Pancreas (tissue), 10 donors: ENCODE measurements around the gene LEFTY2. TPM values are rescaled to one million over a fixed set of nuclear protein-coding genes. Genes with fewer than 3 reads are reported as not detected.
"Not testable (repeated sequence)": the region's sequence is repeated elsewhere in the genome, so short reads cannot be mapped to it uniquely, and the experiment has no call there.

Experiments used
- ATAC-seq, 4 donors: fragments of 200-7000 bp; cut with Tn5 transposase; one replicate each; pipeline versions ENCODE4 v1.8.0 to v1.9.1; 2020; ENCODE audit warnings: mild to moderate bottlenecking in 4 of 4, moderate library complexity in 4 of 4
- DNase-seq, 6 donors: peaks; one replicate each; pipeline ENCODE4 v3.0.0-alpha.2; 2020
- FAIRE-seq: peaks from 2 replicates; lab custom pipeline; 2012; peaks lifted over from hg19 to GRCh38; lab: Jason Lieb, UNC
- H3K27ac ChIP-seq, 4 donors: fragments of 200-600 bp; sonication (generic); 1 replicate in 3 of 4; 2 replicates in 1 of 4; pipeline versions ENCODE4 v1.5.0 to v1.8.0; 2020
- H3K27me3 ChIP-seq, 4 donors: fragments of 200-600 bp; one replicate each; pipeline ENCODE4 v1.8.0; 2021
- H3K36me3 ChIP-seq, 3 donors: fragments of 200-600 bp; sonication (generic) in 1 of 3; one replicate each; pipeline versions ENCODE4 v1.5.0 to v1.8.0; 2020 to 2021
- H3K4me1 ChIP-seq, 3 donors: fragments of 200-600 bp; one replicate each; pipeline ENCODE4 v1.8.0; 2021
- H3K4me3 ChIP-seq, 4 donors: fragments of 200-600 bp; sonication (generic) in 2 of 4; one replicate each; pipeline versions ENCODE4 v1.5.0 to v1.8.0; 2020 to 2021
- H3K9me3 ChIP-seq, 4 donors: fragments of 200-600 bp; one replicate each; pipeline ENCODE4 v1.8.0; 2021
- CTCF ChIP-seq, 4 donors: fragments of 200-600 bp; sonication (generic) in 3 of 4; IDR thresholded peaks; one replicate each; pipeline versions ENCODE4 v1.5.0 to v1.8.0; 2021; ENCODE audit warnings: antibody characterized with exemption in 4 of 4
- WGBS, 2 donors: extraction: QIAGEN DNeasy Blood & Tissue Kit; methylation state at CpG; one replicate each; pipeline ENCODE4 v1.1.7; 2013; 5-methylcytosine and 5-hydroxymethylcytosine counted together
- intact Hi-C, 3 donors: fragments of 100-400 bp; cut with DNase I; formaldehyde crosslinking; loops; one replicate each; pipeline versions ENCODE4 v1.11.1 to v1.14.2; 2022
- polyA plus RNA-seq, 2 donors: library from polyadenylated mRNA; stranded (reverse); fragments of 200-250 nt; gene quantifications; one replicate each; pipeline ENCODE4 v1.2.3, GENCODE V29; 2013
- total RNA-seq, 6 donors: library from RNA; stranded (reverse); fragmentation: NEBNext Ultra II Directional in 4 of 6; extraction: Animal tissue kit (Norgen Biotek cat#: 25700) in 4 of 6; gene quantifications; one replicate each; pipeline versions ENCODE4 v1.2.1 to v1.2.4, GENCODE V29; 2021 to 2023
- donor health status: healthy with polysubstance abuse.
- donor health status: DM: no; HTN: no; CAD: no; lungs with moderate emphysema.
- donor health status: DM: no; HTN: no; CAD: no.
- donor health status: control.
- donor health status: control.
- donor health status: Bipolar disorder and iron deficiency.
- donor health status: DM: yes; HTN: yes; CAD: no.
- donor health status: DM: no; HTN: no; CAD: no.
- donor health status: DM: no; HTN: no; CAD: no.
- donor health status: DM: yes; HTN: yes; CAD: no.

The LEFTY2 gene
- total and polyA plus RNA-seq, 8 donors, result 0.07 to 16.3 (median 0.75) TPM; not detected in 4

DNA sequence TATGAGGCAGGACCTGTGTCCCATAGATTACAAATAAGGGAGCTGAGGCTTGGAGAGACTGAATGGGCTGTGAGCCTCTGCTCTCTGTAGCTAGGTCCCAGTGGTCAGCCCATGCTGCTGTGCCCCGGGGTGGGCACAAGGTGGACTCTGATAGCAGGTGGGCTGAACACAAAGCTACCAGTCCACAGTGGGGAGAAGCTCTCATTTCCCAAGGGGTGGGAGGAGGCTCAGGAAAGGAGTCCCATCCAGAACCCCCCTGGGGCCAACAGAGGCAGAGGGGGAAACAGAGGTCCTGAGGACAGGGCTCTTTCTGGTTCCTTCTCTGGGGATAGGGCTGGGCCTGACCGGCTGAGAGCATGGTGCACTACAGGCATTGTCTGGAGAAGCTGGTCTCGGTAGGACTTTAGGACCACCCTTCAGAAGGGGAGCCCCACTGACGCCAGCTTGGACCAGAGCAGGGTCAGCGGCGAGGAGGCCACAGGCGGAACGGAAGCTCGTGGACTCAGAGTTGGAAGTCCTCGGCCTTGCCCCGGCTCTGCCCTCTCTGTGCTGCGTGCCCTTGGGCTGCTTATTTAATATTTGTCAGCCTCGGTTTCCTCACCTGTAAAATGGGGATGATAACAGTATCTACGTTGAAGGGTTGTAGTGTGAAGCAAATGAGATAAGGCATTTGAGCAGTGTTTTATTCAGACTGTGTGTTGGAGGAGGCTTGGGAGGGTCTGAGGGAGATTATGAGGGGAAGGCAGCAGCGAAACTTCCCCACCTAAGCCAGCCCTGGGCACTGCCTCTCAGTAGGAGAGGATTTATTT lies 31.5 kb upstream of the LEFTY2 start:
- Histone ChIP-seq H3K36me3 (no peaks in the 10 kb centered on the region), H3K4me3 (no peak overlapping the region), H3K4me1 (no peaks in the 10 kb centered on the region), H3K9me3 (no peaks in the 10 kb centered on the region), H3K27ac (no peak overlapping the region), H3K27me3 (no peaks in the 10 kb centered on the region)
- TF ChIP-seq CTCF (IDR thresholded peaks at IDR 0.05), result no peak
- intact Hi-C loops, result loop anchor here (5.0 to 10.0 kb wide), 3 partner anchors 198 to 498 kb away; partner anchors contain the start of gene SRP9 (in 1 of the 3)
- FAIRE-seq, result no peak
- no peak for DNase-seq
- WGBS, 2 donors, result 88 to 93% methylated on average over 15 of the region's 15 CpGs
- no peak for ATAC-seq

DNA sequence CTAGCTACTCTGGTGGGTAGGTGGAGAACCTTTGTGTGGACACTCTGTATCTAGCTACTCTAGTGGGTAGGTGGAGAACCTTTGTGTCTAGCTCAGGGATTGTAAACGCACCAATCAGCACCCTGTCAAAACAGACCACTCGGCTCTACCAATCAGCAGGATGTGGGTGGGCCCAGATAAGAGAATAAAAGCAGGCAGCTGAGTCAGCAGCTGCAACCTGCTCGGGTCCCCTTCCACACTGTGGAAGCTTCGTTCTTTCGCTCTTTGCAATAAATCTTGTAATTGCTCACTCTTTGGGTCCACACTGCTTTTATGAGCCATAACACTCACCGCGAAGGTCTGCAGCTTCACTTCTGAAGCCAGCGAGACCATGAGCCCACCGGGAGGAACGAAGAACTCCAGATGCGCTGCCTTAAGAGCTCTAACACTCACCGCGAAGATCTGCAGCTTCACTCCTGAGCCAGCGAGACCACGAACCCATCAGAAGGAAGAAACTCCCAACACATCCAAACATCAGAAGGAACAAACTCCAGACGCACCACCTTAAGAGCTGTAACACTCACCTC lies 29.7 kb upstream of the LEFTY2 start:
- H3K4me3 ChIP-seq, H3K27me3 ChIP-seq, H3K36me3 ChIP-seq, H3K4me1 ChIP-seq, H3K9me3 ChIP-seq, H3K27ac ChIP-seq, DNase-seq, FAIRE-seq, ATAC-seq: not testable (repeated sequence)
- 90 to 94% methylated on average over 16 of the region's 16 CpGs for WGBS, 2 donors
- intact Hi-C loops, result loop anchor here (5.0 to 10.0 kb wide), 3 partner anchors 196 to 496 kb away; partner anchors contain the start of gene SRP9 (in 1 of the 3)

- intact Hi-C loops, result loop anchor here (5.0 to 10.0 kb wide), 3 partner anchors 195 to 495 kb away; partner anchors contain the start of gene SRP9 (in 1 of the 3)
- FAIRE-seq, H3K27me3 ChIP-seq, H3K4me3 ChIP-seq, H3K9me3 ChIP-seq, H3K4me1 ChIP-seq, H3K36me3 ChIP-seq, DNase-seq, H3K27ac ChIP-seq, ATAC-seq: not testable (repeated sequence)
- WGBS, 2 donors, result 91 to 94% methylated on average over 16 to 28 of the region's 28 CpGs
These were observed 28.7 kb upstream of the LEFTY2 start for GRCh38 chr1:225969751-225970150.

GRCh38 chr1:225965231-225965630 lies 24.2 kb upstream of the LEFTY2 start:
- DNase-seq (no peak), FAIRE-seq (no peak), ATAC-seq (no peak)
- no peaks in the 10 kb centered on the region for H3K4me1 ChIP-seq
- no peaks in the 10 kb centered on the region for H3K9me3 ChIP-seq
- intact Hi-C loops, result no loop called here
- TF ChIP-seq CTCF (IDR thresholded peaks at IDR 0.05), result no peak
- 54 to 60% methylated on average over 5 of the region's 5 CpGs for WGBS, 2 donors
- no peaks in the 10 kb centered on the region for H3K36me3 ChIP-seq
- H3K27ac ChIP-seq, result no peak overlapping the region
- H3K4me3 ChIP-seq, result no peak overlapping the region
- H3K27me3 ChIP-seq, result no peaks in the 10 kb centered on the region

- WGBS, 2 donors, result 89 to 92% methylated on average over 15 of the region's 15 CpGs
- Histone ChIP-seq H3K4me3 (no peak overlapping the region), H3K27me3 (no peaks in the 10 kb centered on the region), H3K4me1 (no peaks in the 10 kb centered on the region), H3K9me3 (no peaks in the 10 kb centered on the region), H3K27ac (no peak overlapping the region), H3K36me3 (no peaks in the 10 kb centered on the region)
- ATAC-seq (no peak), DNase-seq (no peak), FAIRE-seq (no peak)
- intact Hi-C loops, result no loop called here
- TF ChIP-seq CTCF (IDR thresholded peaks at IDR 0.05), result no peak
These were observed 22.9 kb upstream of the LEFTY2 start for GRCh38 chr1:225963735-225964530.
